ENCODE results near the gene RS1. TPM values are rescaled to one million over a fixed set of nuclear protein-coding genes. Genes with fewer than 3 reads are reported as not detected.

RS1 gene
- polyA plus RNA-seq, 1 donor (not counting 4 experiments of a cell fraction or from before 2014, with no cell fraction given), result not detected

- H3K27me3 ChIP-seq (ENCODE audit: control insufficient read depth, extremely low read depth, insufficient read depth, low read length), result no peaks in the 10 kb centered on the region
- H3K27ac ChIP-seq (ENCODE audit: control insufficient read depth, insufficient read depth, low read length), result peak overlapping the region; percentile 58
- H3K79me2 ChIP-seq (ENCODE audit: control insufficient read depth, insufficient read depth, low read length), result no peaks in the 10 kb centered on the region
- H3K9me3 ChIP-seq (ENCODE audit: control insufficient read depth, low read depth, low read length), result no peaks in the 10 kb centered on the region
- no peaks in the 10 kb centered on the region for H3K4me1 ChIP-seq (ENCODE audit: control insufficient read depth, extremely low read depth, insufficient read depth, low read length)
- dilution Hi-C loops (cut with MboI; ENCODE audit: extremely low pct_ligation_motif_present, low sequenced_read_pairs), result no loop called here
- no peaks in the 10 kb centered on the region for H3K9me1 ChIP-seq (ENCODE audit: control insufficient read depth, extremely low read depth, insufficient read depth, low read length)
- H3K4me3 ChIP-seq (ENCODE audit: control insufficient read depth in 2 of 3, extremely low read depth in 1 of 3, insufficient read depth in 2 of 3, low read depth in 1 of 3, low read length in 3 of 3), result peak overlapping the region; percentile 56 to 62 (median 60)
- no peaks in the 10 kb centered on the region for H4K20me1 ChIP-seq (ENCODE audit: control insufficient read depth, extremely low read depth, insufficient read depth, low read length)
- no peak for TF ChIP-seq CTCF (optimal IDR thresholded peaks at IDR 0.05 in 1 of 3, IDR thresholded peaks at IDR 0.05 in 1 of 3, conservative IDR thresholded peaks at IDR 0.05 in 1 of 3; ENCODE audit: extremely low read depth in 1 of 3, insufficient read depth in 2 of 3, low read length in 3 of 3)
- no peak for TF ChIP-seq EZH2 (IDR thresholded peaks at IDR 0.05; ENCODE audit: low read length)
- peak overlapping the region; percentile 73 for H3K4me2 ChIP-seq (ENCODE audit: control insufficient read depth, extremely low read depth, insufficient read depth, low read depth, low read length)
- H3K9ac ChIP-seq (ENCODE audit: control insufficient read depth, extremely low read depth, insufficient read depth, low read length), result peak overlapping the region; percentile 66
- DNase-seq (ENCODE audit: low read depth, low spot score) (peak; percentile 15), FAIRE-seq (no peak)
- peak overlapping the region; percentile 60 for H2AFZ ChIP-seq (ENCODE audit: control insufficient read depth, low read length)
- no peaks in the 10 kb centered on the region for H3K36me3 ChIP-seq (ENCODE audit: control insufficient read depth in 2 of 2, extremely low read depth in 1 of 2, insufficient read depth in 2 of 2, low read length in 2 of 2)
Observed at GRCh38 chrX:18674788-18675735, 3.2 kb upstream of the RS1 start.

GRCh38 chrX:18674417-18674787 is 2.5 kb upstream of the RS1 start:
- H3K27ac ChIP-seq (ENCODE audit: control insufficient read depth, insufficient read depth, low read length), result no peak overlapping the region
- no peaks in the 10 kb centered on the region for H3K36me3 ChIP-seq (ENCODE audit: control insufficient read depth in 2 of 2, extremely low read depth in 1 of 2, insufficient read depth in 2 of 2, low read length in 2 of 2)
- peak overlapping the region; percentile 24 to 60 (median 54) for H3K4me3 ChIP-seq (ENCODE audit: control insufficient read depth in 2 of 3, extremely low read depth in 1 of 3, insufficient read depth in 2 of 3, low read depth in 1 of 3, low read length in 3 of 3)
- no peak for DNase-seq (ENCODE audit: low read depth, low spot score)
- H3K9me3 ChIP-seq (ENCODE audit: control insufficient read depth, low read depth, low read length), result no peaks in the 10 kb centered on the region
- dilution Hi-C loops (cut with MboI; ENCODE audit: extremely low pct_ligation_motif_present, low sequenced_read_pairs), result no loop called here
- H3K4me2 ChIP-seq (ENCODE audit: control insufficient read depth, extremely low read depth, insufficient read depth, low read depth, low read length), result peak overlapping the region; percentile 73
- TF ChIP-seq CTCF (optimal IDR thresholded peaks at IDR 0.05 in 1 of 3, IDR thresholded peaks at IDR 0.05 in 1 of 3, conservative IDR thresholded peaks at IDR 0.05 in 1 of 3; ENCODE audit: extremely low read depth in 1 of 3, insufficient read depth in 2 of 3, low read length in 3 of 3), result no peak
- no peak for TF ChIP-seq EZH2 (IDR thresholded peaks at IDR 0.05; ENCODE audit: low read length)
- H3K9ac ChIP-seq (ENCODE audit: control insufficient read depth, extremely low read depth, insufficient read depth, low read length), result peak overlapping the region; percentile 28
- no peak for FAIRE-seq
- peak overlapping the region; percentile 37 for H2AFZ ChIP-seq (ENCODE audit: control insufficient read depth, low read length)
- H3K27me3 ChIP-seq (ENCODE audit: control insufficient read depth, extremely low read depth, insufficient read depth, low read length), result no peaks in the 10 kb centered on the region
- H3K9me1 ChIP-seq (ENCODE audit: control insufficient read depth, extremely low read depth, insufficient read depth, low read length), result no peaks in the 10 kb centered on the region
- no peaks in the 10 kb centered on the region for H3K79me2 ChIP-seq (ENCODE audit: control insufficient read depth, insufficient read depth, low read length)
- no peaks in the 10 kb centered on the region for H3K4me1 ChIP-seq (ENCODE audit: control insufficient read depth, extremely low read depth, insufficient read depth, low read length)
- no peaks in the 10 kb centered on the region for H4K20me1 ChIP-seq (ENCODE audit: control insufficient read depth, extremely low read depth, insufficient read depth, low read length)
